Large intestine (tissue), 3 donors: ENCODE measurements around the gene DPP10. TPM values are rescaled to one million over a fixed set of nuclear protein-coding genes. Genes with fewer than 3 reads are reported as not detected.
"Not testable (repeated sequence)": the region's sequence is repeated elsewhere in the genome, so short reads cannot be mapped to it uniquely, and the experiment has no call there.

ENCODE experiments used
- DNase-seq, 2 donors: peaks; one replicate each; pipeline versions ENCODE4 v3.0.0 to v3.0.0-alpha.2; 2013
- H3K27ac ChIP-seq: one replicate; pipeline ENCODE4 v1.5.1; 2013; ENCODE audit warnings: low read length
- H3K27me3 ChIP-seq: 2 replicates; pipeline ENCODE4 v1.6.1; 2013; ENCODE audit warnings: low read length; ENCODE audit not compliant: control insufficient read depth, insufficient read depth
- H3K36me3 ChIP-seq: 2 replicates; pipeline ENCODE4 v1.6.1; 2013; ENCODE audit warnings: low read length; ENCODE audit not compliant: control insufficient read depth, insufficient read depth
- H3K4me1 ChIP-seq: one replicate; pipeline ENCODE4 v1.6.1; 2013; ENCODE audit warnings: low read length; ENCODE audit not compliant: control insufficient read depth, insufficient read depth
- H3K4me3 ChIP-seq: one replicate; pipeline ENCODE4 v1.5.1; 2013; ENCODE audit warnings: low read length
- H3K9me3 ChIP-seq: one replicate; pipeline ENCODE4 v1.6.1; 2013; ENCODE audit warnings: mild to moderate bottlenecking, low read depth, low read length, moderate library complexity; ENCODE audit not compliant: control insufficient read depth
- WGBS: methylation state at CpG from one replicate; pipeline ENCODE4 v1.1.5; 2013; ENCODE audit warnings: low lambda C conversion rate; ENCODE audit not compliant: insufficient coverage; 5-methylcytosine and 5-hydroxymethylcytosine counted together
- polyA plus RNA-seq: library from polyadenylated mRNA; unstranded; fragments of 120-200 nt; gene quantifications from one replicate; pipeline ENCODE4 v1.2.1, GENCODE V29; 2013

DPP10 gene
- polyA plus RNA-seq, 1 donor = 17.3 TPM

DNA sequence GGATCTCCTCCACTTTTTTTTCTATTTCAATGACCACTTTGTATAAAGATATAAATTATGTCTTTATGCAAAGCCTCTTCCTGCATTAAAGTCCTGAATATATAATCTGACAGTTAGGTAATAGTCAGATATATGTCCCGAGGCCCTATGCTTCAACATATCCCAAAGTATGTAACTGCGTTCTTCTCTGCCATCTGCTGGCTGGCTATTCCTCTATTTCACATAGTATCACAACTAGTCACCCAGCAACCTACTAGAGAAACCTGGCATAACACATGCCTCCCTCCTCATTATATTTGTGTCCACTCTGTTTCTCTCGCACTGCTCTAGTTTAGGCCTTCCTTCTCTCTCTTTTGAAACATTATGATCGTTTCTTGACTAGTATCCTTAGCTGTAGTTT, 640.8 kb downstream of the DPP10 start:
- no CpG with 5 or more reads among the region's 4 CpGs for WGBS

DNA sequence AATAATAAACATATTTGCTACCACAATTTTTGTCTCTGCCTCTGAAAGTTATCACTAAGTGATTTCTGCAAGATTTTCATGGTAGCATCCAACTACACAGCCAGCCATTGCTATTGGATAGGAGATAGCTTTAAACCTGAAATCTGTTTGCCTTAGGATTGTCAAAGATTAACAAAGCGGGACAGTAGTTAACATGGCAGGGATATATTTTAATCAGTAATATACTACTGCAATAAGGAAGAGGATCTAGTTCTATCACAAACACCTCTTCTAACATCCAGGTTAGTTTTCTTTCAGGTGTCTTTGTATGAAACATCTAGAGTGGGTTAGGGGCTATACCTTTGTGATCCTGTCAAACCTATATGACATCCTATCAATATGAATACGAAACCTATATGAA, 641.3 kb downstream of the DPP10 start:
- no peaks in the 10 kb centered on the region for H3K27me3 ChIP-seq
- no CpG with 5 or more reads among the region's 2 CpGs for WGBS
- no peak overlapping the region for H3K4me3 ChIP-seq

More for the DNA sequence above, 640.8 kb downstream of the DPP10 start:
- Histone ChIP-seq H3K27me3 (no peaks in the 10 kb centered on the region), H3K27ac (no peak overlapping the region), H3K9me3 (no peaks in the 10 kb centered on the region), H3K4me1 (no peaks in the 10 kb centered on the region), H3K36me3 (no peaks in the 10 kb centered on the region), H3K4me3 (no peak overlapping the region)
- DNase-seq = no peak

DNA sequence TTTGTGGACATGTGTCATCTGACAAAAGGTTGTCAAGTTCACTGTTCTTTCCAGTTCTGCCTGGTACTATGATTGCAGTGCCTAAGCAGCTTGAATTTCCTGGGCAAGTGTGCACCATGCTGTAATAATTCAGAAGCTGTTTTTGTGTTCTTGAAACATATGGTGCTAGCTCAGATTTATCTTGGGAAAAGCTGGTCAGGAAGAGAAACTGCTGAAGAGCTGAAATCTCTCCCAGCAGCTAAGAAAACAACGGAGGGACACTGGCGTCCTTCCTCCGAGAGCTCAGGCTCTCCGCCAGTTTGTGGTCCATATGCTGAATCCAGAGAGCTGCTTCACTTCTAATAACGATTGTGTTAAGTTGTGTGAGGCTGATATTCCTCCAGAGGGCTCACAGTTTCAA, 642.0 kb downstream of the DPP10 start:
- WGBS = no CpG with 5 or more reads among the region's 5 CpGs
- no peaks in the 10 kb centered on the region for H3K27me3 ChIP-seq
- H3K4me1 ChIP-seq = no peaks in the 10 kb centered on the region
- H3K4me3 ChIP-seq = no peak overlapping the region
- H3K27ac ChIP-seq = no peak overlapping the region
- no peak for DNase-seq
- no peaks in the 10 kb centered on the region for H3K36me3 ChIP-seq
- H3K9me3 ChIP-seq = no peaks in the 10 kb centered on the region

More for the DNA sequence above, 641.3 kb downstream of the DPP10 start:
- no peak overlapping the region for H3K27ac ChIP-seq
- no peaks in the 10 kb centered on the region for H3K9me3 ChIP-seq
- H3K36me3 ChIP-seq = no peaks in the 10 kb centered on the region
- no peaks in the 10 kb centered on the region for H3K4me1 ChIP-seq
- no peak for DNase-seq

DNA sequence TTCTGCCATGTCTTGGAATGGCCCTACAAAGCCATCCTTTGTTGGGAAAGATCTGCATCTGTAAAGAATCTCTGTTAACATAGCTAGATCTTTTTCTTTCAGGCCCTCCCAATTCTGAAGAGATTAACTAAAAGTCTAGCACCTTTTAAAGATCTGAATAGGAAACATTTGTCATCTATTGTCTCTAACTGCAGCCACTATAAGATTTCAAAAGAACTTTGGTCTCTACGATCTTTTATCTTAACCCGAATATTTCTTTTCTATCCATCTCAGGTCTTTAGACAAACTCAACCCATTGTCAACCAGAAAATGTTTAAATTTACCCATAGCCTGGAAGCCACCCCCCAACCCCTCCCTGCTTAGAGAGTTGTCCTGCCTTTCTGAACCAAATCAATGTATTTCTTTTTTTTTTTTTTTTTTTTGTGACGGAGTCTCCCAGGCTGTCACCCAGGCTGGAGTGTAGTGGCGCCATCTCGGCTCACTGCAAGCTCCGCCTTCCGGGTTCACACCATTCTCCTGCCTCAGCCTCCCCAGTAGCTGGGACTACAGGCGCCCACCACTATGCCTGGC, 643.7 kb downstream of the DPP10 start:
- not testable (repeated sequence) for H3K4me3 ChIP-seq, DNase-seq, H3K4me1 ChIP-seq, H3K36me3 ChIP-seq, H3K9me3 ChIP-seq, H3K27ac ChIP-seq, H3K27me3 ChIP-seq
- 89% methylated on average over 1 of the region's 8 CpGs for WGBS

DNA sequence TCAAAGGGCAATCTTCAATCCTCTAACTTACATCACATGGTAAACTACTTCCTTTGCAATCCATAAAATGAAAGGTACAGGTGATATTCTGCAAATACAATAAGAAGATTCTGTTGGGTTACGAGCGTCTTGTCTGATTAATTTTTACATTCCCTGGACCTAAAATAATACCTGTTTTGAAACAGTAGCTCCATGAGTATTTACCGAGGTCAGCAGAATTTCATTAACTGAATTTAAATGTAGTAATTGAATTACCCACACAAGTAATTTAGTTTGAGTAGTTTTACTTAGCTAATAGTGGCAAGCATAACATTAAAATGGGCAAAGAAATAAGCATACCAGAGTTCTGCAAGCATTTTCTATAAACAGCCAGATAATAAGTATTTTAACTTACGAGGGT, 652.0 kb downstream of the DPP10 start:
- 87% methylated on average over 3 of the region's 4 CpGs for WGBS
- Histone ChIP-seq H3K4me3 (no peak overlapping the region), H3K9me3 (no peaks in the 10 kb centered on the region), H3K4me1 (peaks cover 6% of the 10 kb centered on the region), H3K36me3 (no peaks in the 10 kb centered on the region), H3K27ac (no peak overlapping the region), H3K27me3 (no peaks in the 10 kb centered on the region)
- DNase-seq = no peak

DNA sequence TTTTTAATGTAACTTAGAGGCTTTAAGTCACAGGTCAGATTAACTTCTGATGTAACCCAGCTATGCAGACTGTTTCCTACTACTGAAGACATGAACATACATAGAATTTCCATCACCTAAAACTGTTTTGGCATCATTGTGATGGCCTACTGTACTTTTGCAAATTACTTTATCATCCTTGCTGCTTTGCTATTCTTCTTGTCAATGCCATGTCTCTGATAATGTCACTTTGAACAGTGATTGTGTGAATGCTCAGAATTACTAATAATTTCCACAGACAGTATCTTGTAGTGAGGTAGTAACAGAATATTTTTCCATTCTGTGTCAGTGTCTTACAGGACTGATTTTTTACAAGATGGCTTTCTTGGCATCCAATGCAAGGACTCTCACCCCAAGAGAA, 663.5 kb downstream of the DPP10 start:
- H3K36me3 ChIP-seq = no peaks in the 10 kb centered on the region
- H3K9me3 ChIP-seq = no peaks in the 10 kb centered on the region
- no peaks in the 10 kb centered on the region for H3K27me3 ChIP-seq
- H3K4me1 ChIP-seq = no peaks in the 10 kb centered on the region
- no peak overlapping the region for H3K4me3 ChIP-seq
- no peak overlapping the region for H3K27ac ChIP-seq
- DNase-seq = no peak

DNA sequence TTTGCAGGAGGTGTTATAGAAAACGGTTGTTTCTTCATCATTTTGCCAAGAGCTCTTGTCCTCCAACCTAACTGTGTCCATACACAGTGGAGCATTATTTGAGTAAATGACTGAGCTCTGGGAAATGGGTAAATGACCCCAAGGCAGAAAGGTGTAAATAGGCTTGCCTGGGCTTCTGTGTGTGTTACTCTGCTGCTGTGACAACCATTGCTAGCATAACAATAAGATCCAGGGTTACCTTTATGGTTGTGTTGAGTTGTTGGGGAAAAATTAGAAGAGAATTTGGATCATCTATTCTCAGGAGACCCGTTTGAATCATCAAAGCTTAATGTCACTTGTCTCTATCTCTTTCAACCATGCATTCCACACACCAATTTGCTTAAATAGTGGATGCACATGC, 672.7 kb downstream of the DPP10 start:
- Histone ChIP-seq H3K36me3 (no peaks in the 10 kb centered on the region), H3K4me1 (no peaks in the 10 kb centered on the region), H3K27ac (no peak overlapping the region), H3K9me3 (no peaks in the 10 kb centered on the region), H3K4me3 (no peak overlapping the region), H3K27me3 (no peaks in the 10 kb centered on the region)
- no CpG with 5 or more reads among the region's 2 CpGs for WGBS
- no peak for DNase-seq

DNA sequence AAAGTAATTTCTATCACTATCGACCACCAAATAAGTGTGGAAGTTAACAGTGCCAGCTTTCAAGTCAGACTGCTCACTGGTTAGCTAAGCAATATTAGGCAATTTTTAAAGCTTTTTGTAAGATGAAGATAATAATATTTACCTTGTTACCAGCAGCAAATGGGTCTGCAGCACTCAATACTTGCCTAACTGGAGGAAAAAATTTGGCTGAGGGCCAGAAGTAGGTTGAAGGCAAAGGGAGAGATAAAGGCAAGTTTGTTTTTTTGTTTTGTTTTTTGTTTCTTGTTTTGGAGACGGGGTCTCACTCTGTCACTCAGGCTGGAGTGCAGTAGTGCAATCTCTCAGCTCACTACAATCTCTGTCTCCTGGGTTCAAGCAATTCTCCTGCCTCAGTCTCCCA, 675.9 kb downstream of the DPP10 start:
- Histone ChIP-seq H3K4me3 (no peak overlapping the region), H3K27ac (no peak overlapping the region), H3K9me3 (no peaks in the 10 kb centered on the region), H3K4me1 (no peaks in the 10 kb centered on the region), H3K36me3 (no peaks in the 10 kb centered on the region), H3K27me3 (no peaks in the 10 kb centered on the region)
- WGBS = 100% methylated on average over 1 of the region's 2 CpGs
- DNase-seq = no peak

DNA sequence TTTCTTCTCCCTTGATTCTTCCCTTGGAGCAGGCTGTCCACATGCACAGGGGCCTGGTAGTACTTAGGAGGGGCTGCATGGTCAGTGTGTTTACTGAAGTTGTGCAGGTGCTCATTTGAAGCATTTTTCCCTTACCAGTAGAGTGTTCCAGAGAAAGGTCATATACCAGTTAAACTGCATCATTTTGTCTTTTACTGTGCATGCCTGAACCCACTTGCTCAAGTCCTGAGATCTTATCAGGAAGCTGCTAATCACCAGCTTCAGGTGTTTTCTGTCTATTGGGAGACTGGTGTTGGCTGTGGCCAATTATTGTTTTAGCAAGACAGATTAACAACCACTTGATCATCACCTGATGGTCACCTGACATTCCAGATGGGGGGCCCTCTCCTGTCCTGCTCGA, 676.6 kb downstream of the DPP10 start:
- no peaks in the 10 kb centered on the region for H3K27me3 ChIP-seq
- H3K4me1 ChIP-seq = no peaks in the 10 kb centered on the region
- no peak overlapping the region for H3K4me3 ChIP-seq
- H3K27ac ChIP-seq = no peak overlapping the region
- no peak for DNase-seq
- no peaks in the 10 kb centered on the region for H3K9me3 ChIP-seq
- WGBS = 0% methylated on average over 1 of the region's 1 CpG
- H3K36me3 ChIP-seq = no peaks in the 10 kb centered on the region

DNA sequence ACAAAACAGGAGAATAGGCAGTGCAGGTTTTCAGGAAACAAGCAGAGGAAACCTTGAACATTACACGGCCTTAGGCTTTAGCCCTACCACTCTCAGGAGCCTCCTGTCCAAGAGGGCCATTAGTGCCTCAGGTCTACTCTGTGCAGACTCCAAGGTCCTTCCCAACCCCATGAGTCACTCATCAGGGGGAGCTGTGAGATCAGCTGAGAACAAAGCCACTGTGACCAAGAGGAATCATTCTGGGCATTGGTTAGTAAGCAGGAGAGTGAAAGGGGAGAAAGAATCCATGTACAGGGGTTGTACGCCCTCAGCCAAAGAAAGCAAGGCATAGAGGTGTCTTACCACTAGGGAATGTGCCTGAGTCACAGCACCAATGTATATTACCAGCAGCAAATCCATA, 680.3 kb downstream of the DPP10 start:
- H3K27me3 ChIP-seq = no peaks in the 10 kb centered on the region
- no peaks in the 10 kb centered on the region for H3K36me3 ChIP-seq
- DNase-seq = peak; percentile 19 to 45
- WGBS = no CpG with 5 or more reads among the region's 2 CpGs
- no peaks in the 10 kb centered on the region for H3K4me1 ChIP-seq
- H3K4me3 ChIP-seq = no peak overlapping the region
- H3K9me3 ChIP-seq = no peaks in the 10 kb centered on the region
- no peak overlapping the region for H3K27ac ChIP-seq

DNA sequence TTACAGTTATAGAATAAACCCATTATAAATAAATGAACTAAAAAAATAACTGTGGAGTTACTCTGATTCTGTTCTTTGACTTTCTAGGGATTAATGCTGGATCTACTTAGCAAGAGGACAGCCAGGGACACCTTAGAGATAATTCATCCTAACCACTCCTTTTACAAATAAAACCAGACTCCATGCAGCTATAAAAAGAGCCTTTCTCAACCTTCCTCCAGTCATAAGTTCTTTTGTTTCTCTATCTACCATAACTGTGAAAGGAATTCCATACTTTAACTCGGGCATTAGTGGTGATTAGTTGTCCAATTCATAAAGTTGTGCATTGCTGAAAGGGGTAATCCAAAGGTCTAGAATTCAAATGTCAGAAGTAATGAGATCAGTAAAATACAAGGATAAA, 682.4 kb downstream of the DPP10 start:
- Histone ChIP-seq H3K4me1 (no peaks in the 10 kb centered on the region), H3K4me3 (no peak overlapping the region), H3K27me3 (no peaks in the 10 kb centered on the region), H3K27ac (no peak overlapping the region), H3K9me3 (no peaks in the 10 kb centered on the region), H3K36me3 (no peaks in the 10 kb centered on the region)
- no CpG with 5 or more reads among the region's 1 CpG for WGBS
- DNase-seq = peak in 1 of 2 donors; percentile 6
